DND-41 (cell line): ENCODE data around the gene UTP15.

ENCODE experiments used
- CTCF ChIP-seq: IDR thresholded peaks from 2 replicates; pipeline ENCODE4 v1.5.1; 2012; ENCODE audit warnings: borderline replicate concordance, low read length, moderate library complexity, mild to moderate bottlenecking; ENCODE audit not compliant: poor library complexity, severe bottlenecking; ENCODE audit errors: extremely low read depth
- EZH2 ChIP-seq: IDR thresholded peaks from 3 replicates; pipeline ENCODE4 v1.6.1; 2012; ENCODE audit warnings: borderline replicate concordance, low read depth, mild to moderate bottlenecking, moderate library complexity, low read length, inconsistent platforms; ENCODE audit not compliant: severe bottlenecking

DNA sequence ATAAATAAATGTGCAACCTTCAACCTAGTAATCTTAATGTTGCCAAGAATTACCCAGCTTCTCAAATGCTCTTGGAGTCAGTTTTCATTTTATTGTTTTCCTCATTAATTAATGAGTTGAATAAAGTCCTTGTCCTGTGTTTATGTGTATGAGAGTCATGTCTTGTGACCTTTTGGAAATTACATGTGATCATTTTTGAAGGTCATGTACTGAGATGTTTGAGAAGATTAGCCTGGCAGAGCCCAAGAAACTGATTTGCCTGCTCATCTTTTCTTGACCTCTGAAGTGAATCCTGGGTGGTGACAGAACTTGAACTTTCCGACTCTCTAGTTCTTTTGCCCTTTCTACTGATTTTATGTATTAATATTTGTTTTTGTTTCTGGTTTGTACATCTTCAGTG is 15.5 kb upstream of the UTP15 start:
- TF ChIP-seq CTCF (no peak), EZH2 (no peak)
